ACHN (cell line): ENCODE results near the gene ACTRT2.
A peak's percentile ranks its signal among the peaks of the same experiment; 100 is the strongest.

Experiments
- DNase-seq: peaks from one replicate; pipeline ENCODE4 v3.0.0-alpha.2; 2015
- in situ Hi-C: cut with HindIII; loops from 2 replicates; pipeline ENCODE4 v1.10.0; 2017; ENCODE audit warnings: low sequenced_read_pairs, low pct_ligation_motif_present, low pct_unique_long_range_greater_than_20kb

Gene ACTRT2

DNA sequence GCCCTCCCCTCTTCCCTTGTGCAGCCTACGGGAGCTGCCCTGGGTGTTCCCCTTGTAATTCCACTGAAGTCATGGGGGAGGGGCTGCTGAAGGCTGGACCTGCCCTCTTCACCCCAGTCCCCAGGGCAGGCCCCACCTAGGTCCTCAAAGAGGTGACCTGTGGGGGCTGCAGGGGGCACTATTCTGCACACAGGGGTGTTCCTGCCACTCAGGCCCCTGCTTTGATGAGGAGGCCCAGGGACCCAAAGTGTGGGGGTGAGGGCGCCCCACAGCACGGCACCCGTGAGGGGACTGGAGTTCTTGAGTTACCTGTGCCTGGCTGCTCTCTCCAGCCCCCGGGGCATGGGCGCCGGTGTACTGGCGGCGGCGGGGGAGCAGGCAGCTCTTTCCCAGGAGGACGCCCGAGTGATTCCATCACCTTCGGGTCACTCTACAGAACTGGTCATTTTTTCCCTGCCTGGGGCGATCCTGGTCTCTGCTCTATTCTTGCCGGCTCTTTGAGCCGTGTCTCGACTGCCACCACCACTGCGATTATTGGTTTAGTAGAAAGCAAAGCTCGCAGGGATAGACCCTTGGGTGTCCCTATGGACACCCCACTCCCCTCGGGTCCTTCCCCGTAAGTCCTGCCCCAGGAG is 40.8 kb downstream of the ACTRT2 start:
- DNase-seq, result no peak

DNA sequence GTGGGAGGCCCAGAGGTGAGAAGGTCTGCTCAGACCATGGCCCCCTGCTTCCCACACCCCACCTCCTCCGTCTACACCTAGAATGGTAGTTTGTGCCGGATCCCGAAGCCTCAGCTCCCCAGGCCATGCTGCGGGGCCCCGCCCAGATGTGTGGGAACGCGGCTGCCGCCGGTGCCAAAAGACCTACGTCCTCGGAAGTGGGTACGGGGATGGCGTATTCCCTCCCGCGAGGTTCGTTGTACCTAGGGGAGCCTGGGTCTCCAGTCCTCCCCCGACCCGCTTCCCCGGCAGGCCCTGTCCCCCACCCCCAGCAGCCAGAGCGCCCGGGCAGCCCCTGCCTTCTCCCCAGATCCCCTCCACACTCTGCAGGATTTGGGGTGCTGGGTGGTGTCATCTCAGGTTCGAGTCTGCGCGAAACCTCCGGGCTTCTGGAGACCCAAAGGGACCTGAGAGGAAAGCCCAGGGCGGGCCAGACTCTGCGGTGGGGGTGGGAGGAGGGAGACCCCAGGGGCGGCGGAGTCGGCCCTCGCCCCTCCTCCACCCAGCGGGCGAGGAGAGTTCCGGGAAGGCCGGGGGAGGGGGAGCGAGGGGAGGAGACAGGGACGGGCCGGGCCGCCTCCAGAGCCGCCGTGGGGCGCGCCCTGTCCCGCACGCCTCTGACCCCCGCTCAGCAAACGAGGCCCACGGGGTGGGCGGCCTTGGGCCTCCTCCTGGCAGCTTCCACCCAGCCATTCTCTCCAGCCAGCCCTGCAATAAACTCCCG is 41.5 kb downstream of the ACTRT2 start:
- in situ Hi-C loops, result no loop called here

More for the DNA sequence above, 40.8 kb downstream of the ACTRT2 start:
- in situ Hi-C loops, result no loop called here

DNA sequence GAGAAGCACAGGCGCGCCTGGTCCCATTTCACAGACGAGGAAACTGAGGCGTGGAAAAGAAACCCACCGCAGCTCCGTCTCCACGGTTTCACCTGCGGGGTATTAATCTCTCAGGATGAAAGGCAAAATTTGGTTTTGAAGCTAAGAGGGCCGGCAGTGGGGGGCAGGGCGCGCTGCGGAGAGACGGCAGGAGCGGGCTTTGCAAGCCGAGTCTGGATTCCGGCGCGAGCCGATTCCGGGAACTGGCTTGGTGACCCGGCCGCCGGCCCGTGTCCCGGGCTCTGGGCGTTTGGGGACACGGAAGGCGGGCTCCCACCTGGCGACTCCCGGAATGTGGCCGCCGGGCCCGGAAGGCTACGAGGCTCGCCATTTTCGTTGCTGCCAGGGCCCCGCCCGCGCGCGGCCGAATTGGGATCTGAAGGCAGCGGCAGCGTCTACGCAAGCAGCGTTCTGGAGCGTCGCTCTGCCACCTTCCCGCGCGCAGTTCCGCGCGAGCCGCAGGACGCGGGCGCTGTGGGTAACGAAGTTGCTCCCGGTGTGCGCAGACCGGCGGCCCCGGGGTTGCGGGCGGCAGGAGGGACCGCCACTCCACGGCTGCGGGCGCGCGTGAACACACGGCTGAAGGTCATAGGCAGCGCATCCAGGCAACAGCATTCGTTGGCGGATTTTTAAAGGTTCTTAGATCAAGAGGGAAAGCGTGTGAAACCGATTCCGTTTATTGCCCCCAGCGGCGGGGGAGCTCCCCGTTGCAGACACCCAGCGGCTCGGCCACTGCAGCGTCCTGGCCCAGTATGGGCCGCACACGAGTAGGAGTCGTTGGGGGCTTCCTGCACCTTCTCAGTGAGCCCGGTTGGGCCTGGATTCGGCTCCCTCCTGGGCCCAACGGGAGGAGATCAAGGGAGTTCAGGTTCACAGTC is 42.4 kb downstream of the ACTRT2 start:
- in situ Hi-C loops, result no loop called here
- DNase-seq, result no peak

More for the DNA sequence above, 41.5 kb downstream of the ACTRT2 start:
- DNase-seq, result no peak

DNA sequence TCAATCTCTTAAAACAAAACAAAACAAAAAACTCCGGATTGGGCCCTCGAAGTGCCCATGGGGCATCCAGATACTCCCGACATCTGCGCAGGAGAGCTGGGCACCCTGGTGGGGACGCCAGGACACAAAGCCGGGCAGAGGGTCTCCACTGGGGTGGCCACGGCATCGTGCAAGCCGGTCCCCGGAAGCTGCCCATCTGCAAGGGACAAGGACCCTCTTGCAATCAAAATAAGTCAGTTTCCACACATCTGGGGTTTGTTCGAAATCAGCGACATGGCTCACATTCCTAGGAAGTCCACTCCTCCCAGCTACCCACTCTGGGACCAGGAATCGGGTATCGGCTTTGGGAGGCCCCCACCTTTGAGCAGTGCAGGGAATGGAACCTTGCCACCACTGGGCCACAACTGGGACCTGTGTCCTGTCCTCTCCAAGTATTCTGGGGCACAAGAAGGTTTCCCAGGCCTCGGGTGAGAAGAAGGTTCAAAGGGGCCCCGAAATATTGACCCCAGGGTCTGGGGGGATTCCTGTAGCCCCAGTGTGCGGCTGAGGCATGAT is 43.1 kb downstream of the ACTRT2 start:
- in situ Hi-C loops, result no loop called here
- no peak for DNase-seq

DNA sequence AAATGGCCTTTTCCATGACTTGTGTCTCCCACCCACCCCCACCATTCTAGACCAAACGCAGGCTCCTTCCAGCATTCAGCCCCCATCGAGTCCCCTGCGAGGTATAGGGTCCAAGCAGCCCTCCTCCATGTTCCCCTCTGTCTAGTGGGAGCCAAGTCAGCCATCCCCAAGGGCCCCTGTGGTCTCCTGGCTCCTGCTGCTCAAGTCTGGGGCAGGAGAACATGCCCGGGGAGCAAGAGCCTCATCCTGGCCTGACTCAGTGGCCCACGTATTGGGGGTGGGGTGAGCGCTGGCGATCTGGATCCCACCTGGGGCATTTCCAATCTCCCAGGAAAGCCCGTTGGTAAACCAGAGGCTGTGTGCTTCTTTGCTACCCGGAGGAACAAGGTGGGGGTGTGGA is 43.6 kb downstream of the ACTRT2 start:
- in situ Hi-C loops, result no loop called here
- no peak for DNase-seq

DNA sequence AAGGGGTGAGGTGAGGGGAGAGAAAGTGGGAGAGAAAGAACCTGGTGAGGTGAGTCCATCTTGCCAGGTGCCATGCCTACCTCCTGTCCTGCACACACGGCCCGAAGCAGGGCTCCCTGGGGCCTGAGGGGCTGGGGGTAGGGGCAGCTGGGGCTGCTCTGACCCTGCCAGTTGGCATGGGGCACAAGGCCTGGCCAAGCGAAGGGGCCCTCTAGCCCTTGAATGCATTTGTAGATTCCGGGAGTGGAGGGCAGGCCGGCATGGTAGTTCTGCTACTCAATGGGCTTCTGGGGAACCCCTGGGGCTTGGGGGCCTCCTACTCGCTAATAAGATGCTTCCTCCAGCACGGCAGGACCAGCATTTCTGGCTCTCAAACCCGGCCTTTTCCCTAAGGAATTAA is 44.1 kb downstream of the ACTRT2 start:
- no peak for DNase-seq
- in situ Hi-C loops, result no loop called here

DNA sequence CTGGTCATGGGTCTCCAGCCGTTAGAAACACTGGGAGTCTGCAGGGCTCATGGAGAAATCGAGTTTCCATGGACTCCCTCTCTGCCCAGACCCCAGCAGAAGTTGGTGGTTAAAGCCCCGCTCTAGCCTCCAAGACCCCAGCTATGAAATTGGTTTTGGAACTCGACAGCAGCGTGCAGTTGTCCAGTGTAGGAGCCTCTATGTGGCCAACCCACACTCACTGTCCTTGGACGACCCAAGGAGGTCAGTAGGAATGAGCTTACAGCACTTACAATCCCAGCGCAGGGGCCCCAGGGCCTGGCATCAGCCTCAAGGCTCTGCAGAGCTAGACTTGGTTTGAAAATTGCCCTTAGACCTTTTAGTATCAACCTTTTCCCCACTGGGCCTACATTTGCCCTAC is 44.5 kb downstream of the ACTRT2 start:
- no peak for DNase-seq
- in situ Hi-C loops, result no loop called here

DNA sequence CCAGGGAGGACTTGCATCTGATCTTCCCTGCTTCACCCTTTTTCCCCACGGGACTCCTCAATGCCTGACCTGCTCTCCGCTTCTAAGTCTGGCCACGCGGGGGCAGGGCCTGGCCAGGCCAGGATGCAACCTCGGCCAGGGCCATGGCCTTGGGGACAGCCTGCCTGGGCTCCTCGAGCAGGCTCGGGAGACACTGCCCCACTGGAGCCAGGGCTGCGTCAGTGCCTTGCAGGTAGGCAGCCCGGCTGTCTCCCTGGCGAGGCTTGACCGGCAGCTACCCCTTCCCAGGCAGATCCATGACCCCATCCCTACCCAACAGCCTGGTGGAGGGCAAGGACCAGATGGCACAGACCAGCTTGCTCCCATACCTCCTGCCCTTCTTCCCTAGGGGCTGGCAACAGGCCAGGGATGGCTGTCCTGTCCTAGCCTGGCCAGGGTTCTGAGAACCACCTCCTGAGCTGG is 45.0 kb downstream of the ACTRT2 start:
- DNase-seq, result no peak
- in situ Hi-C loops, result no loop called here

DNA sequence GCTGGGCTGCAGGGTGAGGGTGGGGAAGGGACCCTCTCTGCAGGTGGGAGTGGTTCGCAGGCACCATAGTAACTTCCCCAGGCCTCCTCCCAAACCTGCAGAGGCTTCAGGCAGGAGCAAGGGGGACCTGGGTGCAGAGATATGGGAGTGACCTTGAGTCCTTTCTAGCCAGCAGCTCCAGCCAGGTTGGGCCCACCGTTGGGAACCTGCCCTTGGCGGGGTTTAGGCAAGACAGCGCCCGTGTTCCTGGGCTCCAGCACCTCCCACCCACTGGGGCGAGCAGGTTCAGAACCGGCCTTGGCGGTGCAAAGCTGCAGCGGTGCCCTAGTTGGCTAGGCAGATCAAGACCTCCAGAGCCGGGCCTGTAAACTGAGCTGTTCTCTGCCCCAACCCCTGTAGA is 45.6 kb downstream of the ACTRT2 start:
- DNase-seq, result no peak
- in situ Hi-C loops, result no loop called here

DNA sequence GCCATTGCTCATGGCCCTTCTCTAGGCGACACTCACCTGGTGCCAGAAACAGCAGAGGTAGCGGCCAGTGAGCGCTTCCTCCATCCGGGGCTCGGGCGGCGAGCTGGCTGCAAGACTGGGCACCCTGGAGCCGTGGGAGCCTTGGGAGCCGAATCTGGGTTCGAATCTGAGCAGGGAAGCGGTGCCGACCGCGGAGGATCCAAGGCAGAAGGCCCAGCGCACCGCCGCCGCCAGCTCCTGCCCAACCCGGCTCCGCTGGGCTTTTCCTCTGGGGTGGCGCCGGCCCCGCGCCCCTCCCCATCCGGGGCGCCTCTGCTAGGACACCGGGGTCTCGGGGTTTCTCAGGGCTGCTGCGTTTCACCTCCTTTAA is 46.0 kb downstream of the ACTRT2 start:
- in situ Hi-C loops, result no loop called here
- no peak for DNase-seq

DNA sequence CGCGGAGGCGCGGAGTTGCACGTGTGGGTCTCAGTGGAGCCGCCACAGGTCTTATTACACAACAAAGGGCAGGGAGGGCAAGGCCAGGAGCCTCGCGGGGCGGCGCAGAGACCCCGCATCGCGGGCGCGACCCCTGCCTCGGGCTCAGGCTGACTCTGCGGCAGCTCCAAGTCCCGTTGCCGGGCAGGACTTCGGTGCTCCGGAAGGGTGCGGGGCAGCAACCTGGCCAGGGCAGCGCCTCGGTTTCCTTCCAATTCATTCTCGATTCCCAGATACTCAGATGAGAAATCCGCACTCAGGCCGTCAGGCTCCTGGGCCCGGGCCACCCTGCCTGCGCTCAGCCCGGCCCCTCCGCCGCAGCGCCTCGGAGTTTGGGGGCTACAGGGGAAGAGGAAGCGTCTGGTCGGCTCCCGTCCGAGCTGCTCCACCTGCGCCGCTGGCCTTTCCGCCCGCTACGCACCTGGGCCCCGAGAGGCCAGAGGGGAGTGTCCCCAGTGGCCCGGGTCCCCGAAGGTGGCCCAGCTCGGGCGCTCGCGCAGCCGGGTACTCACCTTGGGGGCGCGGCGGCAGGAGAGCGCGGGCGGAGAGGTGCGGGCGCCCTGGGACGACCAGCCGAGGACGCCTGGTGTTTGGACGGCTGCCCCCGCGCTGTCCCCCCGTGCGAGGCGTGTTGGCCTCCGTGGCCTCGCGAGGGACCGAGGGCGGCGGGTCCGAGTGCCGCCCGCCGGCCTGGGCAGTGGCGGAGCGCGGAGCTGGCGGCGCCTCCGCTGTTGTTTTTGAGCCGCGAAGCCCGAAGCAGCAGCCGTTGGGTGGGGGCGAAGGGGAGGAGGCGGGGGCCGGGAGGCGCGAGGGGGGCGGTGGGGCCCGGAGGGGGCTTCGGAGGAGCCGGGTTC is 46.6 kb downstream of the ACTRT2 start:
- no peak for DNase-seq
- in situ Hi-C loops, result no loop called here

DNA sequence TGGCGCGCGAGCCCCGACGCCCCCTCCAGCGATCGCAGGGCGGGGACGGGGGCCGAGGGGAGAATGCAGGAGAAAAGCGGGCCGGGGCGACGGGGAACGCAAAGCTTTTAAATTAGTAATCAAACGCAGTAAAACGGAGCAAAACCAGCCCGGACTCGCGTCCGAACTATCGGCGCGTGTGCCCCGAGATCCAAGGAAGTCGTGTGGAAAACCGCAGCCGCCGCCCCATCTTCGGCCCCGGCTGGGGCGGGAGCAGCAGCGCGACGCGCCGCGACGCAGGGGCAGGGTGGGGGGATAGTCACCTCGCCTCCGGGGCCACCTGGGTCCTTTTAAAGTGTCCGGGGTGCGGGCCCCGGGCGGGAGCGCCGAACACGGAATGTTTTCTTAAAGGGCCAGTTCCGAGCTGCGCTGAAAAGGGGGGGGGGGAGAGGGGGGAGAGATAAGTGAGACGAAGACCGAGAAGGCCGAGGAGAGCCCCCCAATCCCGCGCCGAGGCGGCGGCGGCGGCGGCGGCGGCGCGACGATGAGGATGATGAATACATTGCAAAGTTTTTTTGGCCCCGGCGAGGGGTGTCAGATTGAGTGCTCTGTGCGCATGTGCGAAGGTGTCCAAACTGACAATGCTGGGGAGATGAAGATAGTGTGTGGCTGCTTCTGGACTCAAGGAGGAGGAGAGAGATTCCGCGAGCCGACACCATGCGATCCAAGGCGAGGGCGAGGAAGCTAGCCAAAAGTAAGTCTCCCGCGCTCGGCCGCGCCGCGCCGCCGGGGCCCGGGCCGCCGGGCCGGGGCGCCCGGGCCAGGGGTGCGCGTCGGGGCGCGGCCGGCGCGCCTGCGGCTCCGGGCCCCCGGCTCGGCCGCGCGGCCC is 47.5 kb downstream of the ACTRT2 start, which contains the start of gene PRDM16:
Gene PRDM16 (plus strand): TSS at position 640 of the 868 bp plus-strand sequence. CDS start 57 bp downstream, at position 697.
- in situ Hi-C loops, result no loop called here
- DNase-seq, result peak; percentile 28

DNA sequence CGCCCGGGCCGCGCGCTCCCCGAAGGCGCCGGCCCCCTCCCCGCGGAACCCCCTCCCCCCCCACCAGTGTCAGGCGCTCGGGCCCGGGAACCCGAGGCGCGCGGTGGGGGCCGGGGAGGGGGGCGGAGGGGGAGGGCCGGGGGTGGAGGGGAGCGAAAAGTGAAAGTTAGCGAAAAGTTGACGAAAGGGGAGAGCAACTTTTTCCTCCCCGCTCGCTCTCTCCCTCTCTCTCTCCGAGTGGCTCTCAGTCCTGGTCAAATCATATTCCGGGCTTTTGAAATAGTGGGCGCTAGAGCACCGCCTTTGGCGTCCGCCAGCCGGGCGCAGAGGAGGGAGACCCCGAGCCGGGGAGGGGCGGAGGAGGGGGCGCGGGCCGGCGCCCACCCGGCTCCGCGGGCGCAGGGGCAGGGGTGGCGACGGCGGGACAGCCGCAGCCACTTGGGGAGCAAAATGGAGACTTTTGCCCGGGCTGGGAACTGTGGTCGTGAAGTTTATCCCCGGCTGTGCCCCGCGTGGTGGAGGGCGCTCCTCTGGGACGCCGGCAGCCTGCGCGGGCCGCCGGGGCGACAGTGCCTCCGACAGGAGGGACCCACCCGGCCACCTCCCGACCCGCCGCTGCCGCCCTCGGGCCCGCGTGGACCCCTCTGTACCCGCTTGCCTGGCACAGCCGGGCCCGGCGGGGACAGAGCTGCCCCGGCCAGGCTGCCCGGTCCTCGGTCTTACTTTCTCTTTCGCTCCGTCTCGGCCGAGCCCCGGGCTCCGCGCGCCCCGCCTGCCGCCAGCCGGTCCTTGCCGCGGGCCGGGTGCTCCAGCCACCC is 48.4 kb downstream of the ACTRT2 start:
- DNase-seq, result peak; percentile 53
- in situ Hi-C loops, result no loop called here

DNA sequence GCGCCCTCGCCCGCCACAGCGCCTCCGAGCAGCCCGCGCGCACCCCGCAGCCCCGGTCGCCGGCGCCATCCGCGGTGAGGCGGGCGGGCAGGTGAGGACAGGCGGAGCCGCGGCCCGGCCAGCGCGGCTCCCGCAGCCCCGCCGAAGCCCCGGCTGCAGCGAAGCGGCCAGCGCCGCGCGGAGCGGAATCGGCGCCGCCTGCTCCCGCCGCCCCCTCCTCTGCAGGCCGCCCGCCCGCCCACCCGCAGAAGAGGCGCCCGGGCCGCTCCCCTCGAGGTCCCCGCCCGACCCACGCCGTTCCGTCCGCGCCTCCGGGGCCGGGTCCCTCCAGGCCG is 49.0 kb downstream of the ACTRT2 start:
- in situ Hi-C loops, result no loop called here
- DNase-seq, result no peak

DNA sequence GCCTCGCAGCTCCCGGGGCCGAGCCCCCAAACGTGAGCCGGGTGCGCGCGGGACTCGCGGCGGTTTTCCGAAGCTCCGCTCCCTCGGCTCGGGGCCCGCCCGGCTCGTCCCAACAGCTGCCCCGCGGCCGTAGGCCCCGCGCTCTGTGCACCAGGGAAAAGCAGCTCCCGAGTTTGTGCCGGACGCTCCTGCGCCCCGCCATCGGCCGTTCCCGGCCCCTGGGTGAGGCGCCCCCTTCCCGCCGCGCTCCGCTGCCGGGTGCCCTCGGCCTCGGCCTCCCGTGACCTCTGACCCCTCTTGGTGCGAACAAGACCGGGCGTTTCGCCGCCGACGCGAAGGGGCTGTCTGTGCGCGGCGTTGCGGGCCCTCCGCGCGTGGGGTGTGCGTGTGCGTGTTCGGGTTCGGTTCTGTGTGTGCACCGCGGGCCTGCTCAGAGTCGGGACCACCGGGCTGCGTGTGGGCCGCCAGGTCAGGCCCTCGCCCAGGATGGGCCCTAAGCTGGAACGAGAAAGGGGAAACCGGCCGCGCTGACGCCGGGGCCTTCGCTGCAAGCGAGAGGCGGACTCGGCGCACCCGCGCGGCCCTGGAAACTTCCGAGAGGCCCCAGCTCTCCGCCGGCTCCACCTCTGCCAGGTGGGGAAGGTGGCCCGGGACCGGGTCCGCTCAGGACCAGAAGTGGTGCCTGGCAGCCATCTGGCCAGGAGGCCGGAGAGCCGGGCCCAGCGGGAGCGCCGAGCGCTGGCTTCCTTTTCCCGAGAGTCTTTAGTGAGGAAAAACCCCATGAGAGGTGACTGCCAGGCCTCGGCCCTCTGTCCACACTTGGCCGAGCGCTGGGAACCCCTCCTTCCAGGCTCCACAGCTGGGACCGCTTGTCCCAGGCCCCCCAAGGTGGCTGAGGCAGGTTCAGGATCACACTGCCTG is 49.6 kb downstream of the ACTRT2 start:
- in situ Hi-C loops, result no loop called here
- DNase-seq, result no peak
